Kidney (tissue), 14 donors: ENCODE measurements around the gene UGT1A5. TPM values are rescaled to one million over a fixed set of nuclear protein-coding genes. Genes with fewer than 3 reads are reported as not detected.

ENCODE experiments used
- DNase-seq, 5 donors: peaks; one replicate each; pipeline ENCODE4 v3.0.0-alpha.2; 2013 to 2020
- FAIRE-seq: peaks from 2 replicates; lab custom pipeline; 2012; peaks lifted over from hg19 to GRCh38; lab: Jason Lieb, UNC
- H3K27ac ChIP-seq, 2 donors: one replicate each; pipeline ENCODE4 v1.7.0; 2013; ENCODE audit warnings: low read depth in 2 of 2, low read length in 2 of 2, inconsistent platforms in 1 of 2
- H3K27me3 ChIP-seq: one replicate; pipeline ENCODE4 v1.7.1; 2013; ENCODE audit warnings: low read length, inconsistent platforms; ENCODE audit not compliant: control insufficient read depth, insufficient read depth
- H3K36me3 ChIP-seq, 3 donors: one replicate each; pipeline versions ENCODE4 v1.7.0 to v1.7.1; 2013; ENCODE audit warnings: low read length in 3 of 3, control low read depth in 1 of 3, inconsistent platforms in 1 of 3; ENCODE audit not compliant: insufficient read depth in 3 of 3, control insufficient read depth in 2 of 3
- H3K4me1 ChIP-seq, 3 donors: one replicate each; pipeline versions ENCODE4 v1.7.0 to v1.7.1; 2013; ENCODE audit warnings: low read length in 3 of 3, inconsistent platforms in 1 of 3, low read depth in 1 of 3; ENCODE audit not compliant: control insufficient read depth in 2 of 3, insufficient read depth in 2 of 3
- H3K4me3 ChIP-seq, 3 donors: one replicate each; pipeline versions ENCODE4 v1.7.0 to v1.8.1; 2013; ENCODE audit warnings: low read length in 3 of 3, control low read depth in 1 of 3, inconsistent platforms in 1 of 3
- H3K9ac ChIP-seq, 3 donors: one replicate each; pipeline versions ENCODE4 v1.7.0 to v1.7.1; 2013; ENCODE audit warnings: low read length in 3 of 3, control low read depth in 1 of 3, inconsistent platforms in 1 of 3
- H3K9me3 ChIP-seq, 3 donors: one replicate each; pipeline versions ENCODE4 v1.7.0 to v1.7.1; 2013; ENCODE audit warnings: low read length in 3 of 3, control low read depth in 1 of 3, inconsistent platforms in 1 of 3; ENCODE audit not compliant: control insufficient read depth in 2 of 3, insufficient read depth in 1 of 3
- CTCF ChIP-seq: IDR thresholded peaks from 3 replicates; pipeline ENCODE4 v1.5.1; 2012; ENCODE audit warnings: mild to moderate bottlenecking, moderate library complexity, borderline replicate concordance; ENCODE audit not compliant: insufficient read depth; ENCODE audit errors: extremely low read depth
- intact Hi-C: fragments of 100-400 bp; cut with DNase I; formaldehyde crosslinking; loops from one replicate; pipeline ENCODE4 v1.11.1; 2022
- polyA plus RNA-seq: library from polyadenylated mRNA; stranded (reverse); fragments of 350-450 nt; fragmentation: Illumina TruSeq; extraction: RNeasy Lipid Tissue Mini Kit (QIAGEN cat#74804); gene quantifications from one replicate; pipeline ENCODE4 v1.2.3, GENCODE V29; 2014; ENCODE audit warnings: low read depth, low replicate concordance; ENCODE audit not compliant: insufficient read depth
- total RNA-seq: library from RNA; stranded (reverse); fragmentation: NEBNext Ultra II Directional; extraction: Animal tissue kit (Norgen Biotek cat#: 25700); gene quantifications from one replicate; pipeline ENCODE4 v1.2.1, GENCODE V29; 2021
- donor health status: control.
- donor health status: control.
- donor health status: control.
- donor health status: control.
- donor health status: control.
- donor health status: DM: yes; HTN: yes; CAD: no.
- donor health status: Normal renal cell carcinoma (clear cell type).

UGT1A5 gene
- total and polyA plus RNA-seq, 2 donors from 2014 or later: 2.1 TPM; not detected in 1

- H3K27ac ChIP-seq: no peak overlapping the region
- intact Hi-C loops: no loop called here
- H3K4me3 ChIP-seq: no peak overlapping the region
- DNase-seq (no peak), FAIRE-seq (no peak)
- no peaks in the 10 kb centered on the region for H3K9me3 ChIP-seq
- peaks cover 0 to 2% (median 0%) of the 10 kb centered on the region in 3 donors for H3K4me1 ChIP-seq
- H3K36me3 ChIP-seq: no peaks in the 10 kb centered on the region
- no peak overlapping the region for H3K9ac ChIP-seq
- no peaks in the 10 kb centered on the region for H3K27me3 ChIP-seq
- no peak for TF ChIP-seq CTCF
Measured at GRCh38 chr2:233758849-233759248, 46.1 kb downstream of the UGT1A5 start.

- Histone ChIP-seq H3K4me3 (no peak within 1 kb of the TSS), H3K9me3 (no peaks in the 10 kb centered on the region), H3K9ac (no peak within 1 kb of the TSS), H3K36me3 (no peaks in the 10 kb centered on the region), H3K27me3 (no peaks in the 10 kb centered on the region), H3K27ac (peak within 1 kb of the TSS in 1 of 2 donors; percentile 16), H3K4me1 (peaks cover 0 to 2% (median 0%) of the 10 kb centered on the region in 3 donors)
- TF ChIP-seq CTCF: no peak
- no peak for DNase-seq
- intact Hi-C loops: no loop called here
- no peak for FAIRE-seq
Measured at GRCh38 chr2:233760043-233760442, 47.3 kb downstream of the UGT1A5 start, which contains the start of gene UGT1A1. UGT1A1 (plus strand) TSS chr2:233760270; CDS start chr2:233760288, 18 bp downstream.

GRCh38 chr2:233761040-233761769, 48.5 kb downstream of the UGT1A5 start:
- Histone ChIP-seq H3K36me3 (no peaks in the 10 kb centered on the region), H3K27ac (peak overlapping the region in 1 of 2 donors; percentile 44), H3K4me3 (no peak overlapping the region), H3K27me3 (no peaks in the 10 kb centered on the region), H3K4me1 (peaks cover 0 to 2% (median 0%) of the 10 kb centered on the region in 3 donors), H3K9me3 (no peaks in the 10 kb centered on the region), H3K9ac (no peak overlapping the region)
- intact Hi-C loops: no loop called here
- TF ChIP-seq CTCF: no peak
- DNase-seq: no peak
- no peak for FAIRE-seq
